NOMO-1 treated with DMSO at 0.1 percent for 48 hours (cell line): Measurements from ENCODE around the gene ADPRH.
"Not testable (repeated sequence)": the region's sequence is repeated elsewhere in the genome, so short reads cannot be mapped to it uniquely, and the experiment has no call there.

Source experiments
- DNase-seq: peaks from one replicate; lab custom pipeline; 2025; ENCODE audit not compliant: unreplicated experiment; lab: John Stamatoyannopoulos, UW

The ADPRH gene

GRCh38 chr3:119579366-119580066 is at the start of gene ADPRH:
TSS of gene ADPRH (plus strand) at chr3:119579492. CDS start at chr3:119582170, 2,678 bp downstream.
- DNase-seq = peak; percentile 56

- no peak for DNase-seq
Observed at GRCh38 chr3:119529883-119530282, 49.4 kb upstream of the ADPRH start.

- DNase-seq = no peak
Observed at GRCh38 chr3:119530456-119530855, 48.8 kb upstream of the ADPRH start.

- DNase-seq = no peak
Observed at GRCh38 chr3:119531151-119531550, 48.1 kb upstream of the ADPRH start.

- no peak for DNase-seq
Observed at GRCh38 chr3:119534296-119534695, 45.0 kb upstream of the ADPRH start.

GRCh38 chr3:119536757-119537156 is 42.5 kb upstream of the ADPRH start:
- no peak for DNase-seq

GRCh38 chr3:119538772-119539171 is 40.5 kb upstream of the ADPRH start:
- no peak for DNase-seq

GRCh38 chr3:119541547-119541946 is 37.7 kb upstream of the ADPRH start:
- no peak for DNase-seq

- DNase-seq = no peak
Observed at GRCh38 chr3:119542168-119542767, 37.0 kb upstream of the ADPRH start.

GRCh38 chr3:119543147-119543546 is 36.1 kb upstream of the ADPRH start:
- DNase-seq = no peak

- DNase-seq = no peak
Observed at GRCh38 chr3:119547227-119547626, 32.1 kb upstream of the ADPRH start.

GRCh38 chr3:119548341-119548740 is 31.0 kb upstream of the ADPRH start:
- DNase-seq = no peak

- no peak for DNase-seq
Observed at GRCh38 chr3:119550192-119550910, 28.9 kb upstream of the ADPRH start.

- no peak for DNase-seq
Observed at GRCh38 chr3:119551598-119551997, 27.7 kb upstream of the ADPRH start.

GRCh38 chr3:119552928-119553327 is 26.4 kb upstream of the ADPRH start:
- not testable (repeated sequence) for DNase-seq

GRCh38 chr3:119553823-119554415 is 25.4 kb upstream of the ADPRH start:
- DNase-seq = no peak

- DNase-seq = peak; percentile 56
Observed at GRCh38 chr3:119555309-119555735, 24.0 kb upstream of the ADPRH start.

- DNase-seq = no peak
Observed at GRCh38 chr3:119555929-119556328, 23.4 kb upstream of the ADPRH start.

GRCh38 chr3:119557192-119557876 is 22.0 kb upstream of the ADPRH start:
- no peak for DNase-seq

- no peak for DNase-seq
Observed at GRCh38 chr3:119557877-119558269, 21.4 kb upstream of the ADPRH start.
